ENCODE measurements around the gene MUC6. TPM values are rescaled to one million over a fixed set of nuclear protein-coding genes. Genes with fewer than 3 reads are reported as not detected.

MUC6 gene
- total RNA-seq, 2 experiments from 2014 or later = not detected

GRCh38 chr11:1077033-1077416, 40.5 kb upstream of the MUC6 start:
- H3K4me1 Mint-ChIP-seq = no peaks in the 10 kb centered on the region

DNA sequence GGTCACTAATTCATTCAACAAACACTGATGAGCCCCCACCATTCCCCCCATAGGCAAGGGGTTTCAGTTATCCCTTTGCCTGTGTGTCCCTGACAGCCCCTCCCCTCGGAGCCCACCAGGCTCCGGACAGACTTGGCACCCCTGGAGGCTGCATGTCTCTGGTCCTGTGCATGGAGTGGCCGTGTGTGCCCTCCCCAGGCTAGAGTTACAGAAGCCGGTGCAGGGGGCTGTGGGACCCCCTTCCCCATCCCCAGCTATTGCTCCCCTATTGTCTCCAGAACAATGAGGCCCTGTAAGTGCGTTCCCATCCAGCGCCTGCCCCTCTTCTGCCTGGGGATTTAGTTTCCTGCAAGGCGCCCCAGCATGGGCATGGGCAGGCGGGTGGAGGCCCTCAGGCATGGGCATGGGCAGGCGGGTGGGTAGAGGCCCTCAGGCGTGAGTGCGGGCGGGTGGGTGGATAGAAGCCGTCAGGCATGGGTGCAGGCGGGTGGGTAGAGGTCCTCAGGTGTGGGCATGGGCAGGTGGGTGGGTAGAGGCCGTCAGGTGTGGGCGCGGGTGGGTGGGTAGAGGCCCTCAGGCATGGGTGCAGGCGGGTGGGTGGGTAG, 39.6 kb upstream of the MUC6 start:
- Mint-ChIP-seq H3K36me3 (ENCODE audit: low read depth) (no peaks in the 10 kb centered on the region), H3K9me3 (no peaks in the 10 kb centered on the region), H3K27ac (no peak overlapping the region), H3K4me1 (no peaks in the 10 kb centered on the region), H3K4me3 (no peak overlapping the region), H3K27me3 (no peaks in the 10 kb centered on the region)
- ChIA-PET CTCF (no interaction called here), POLR2A (no interaction called here)
- DNase-seq = no peak

More at GRCh38 chr11:1077033-1077416, 40.5 kb upstream of the MUC6 start:
- no peak overlapping the region for H3K4me3 Mint-ChIP-seq
- no peak for DNase-seq
- no peaks in the 10 kb centered on the region for H3K27me3 Mint-ChIP-seq
- ChIA-PET CTCF (interaction anchor here (0.5 kb wide), 1 partner anchor 429 kb away, joined by 4 read pairs; no protein-coding TSS in a partner anchor), POLR2A (no interaction called here)
- H3K9me3 Mint-ChIP-seq = no peaks in the 10 kb centered on the region
- no peak overlapping the region for H3K27ac Mint-ChIP-seq
- no peaks in the 10 kb centered on the region for H3K36me3 Mint-ChIP-seq (ENCODE audit: low read depth)

DNA sequence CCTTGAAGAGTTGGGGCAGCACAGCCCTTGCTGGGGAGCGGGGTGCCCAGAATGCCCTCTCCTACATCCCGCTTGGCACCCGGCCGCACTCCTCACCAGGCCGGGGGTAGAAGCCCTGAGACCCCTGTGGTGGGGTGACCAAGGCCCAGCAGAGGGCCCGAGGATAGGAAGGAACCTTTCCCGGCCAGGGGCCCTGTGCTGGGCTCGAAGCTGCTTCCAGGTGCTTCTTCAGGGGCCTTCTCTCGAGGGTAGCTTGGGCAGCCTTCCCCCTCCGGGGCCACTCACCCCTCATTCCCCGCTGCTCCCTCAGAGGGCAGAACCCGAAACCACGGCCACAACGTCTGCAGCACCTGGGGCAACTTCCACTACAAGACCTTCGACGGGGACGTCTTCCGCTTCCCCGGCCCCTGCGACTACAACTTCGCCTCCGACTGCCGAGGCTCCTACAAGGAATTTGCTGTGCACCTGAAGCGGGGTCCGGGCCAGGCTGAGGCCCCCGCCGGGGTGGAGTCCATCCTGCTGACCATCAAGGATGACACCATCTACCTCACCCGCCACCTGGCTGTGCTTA, 38.9 kb upstream of the MUC6 start:
- no peak overlapping the region for H3K4me3 Mint-ChIP-seq
- POLR2A ChIA-PET = no interaction called here
- H3K9me3 Mint-ChIP-seq = no peaks in the 10 kb centered on the region
- H3K4me1 Mint-ChIP-seq = no peaks in the 10 kb centered on the region
- CTCF ChIA-PET = no interaction called here
- H3K36me3 Mint-ChIP-seq (ENCODE audit: low read depth) = no peaks in the 10 kb centered on the region
- H3K27ac Mint-ChIP-seq = no peak overlapping the region
- no peak for DNase-seq
- H3K27me3 Mint-ChIP-seq = no peaks in the 10 kb centered on the region

DNA sequence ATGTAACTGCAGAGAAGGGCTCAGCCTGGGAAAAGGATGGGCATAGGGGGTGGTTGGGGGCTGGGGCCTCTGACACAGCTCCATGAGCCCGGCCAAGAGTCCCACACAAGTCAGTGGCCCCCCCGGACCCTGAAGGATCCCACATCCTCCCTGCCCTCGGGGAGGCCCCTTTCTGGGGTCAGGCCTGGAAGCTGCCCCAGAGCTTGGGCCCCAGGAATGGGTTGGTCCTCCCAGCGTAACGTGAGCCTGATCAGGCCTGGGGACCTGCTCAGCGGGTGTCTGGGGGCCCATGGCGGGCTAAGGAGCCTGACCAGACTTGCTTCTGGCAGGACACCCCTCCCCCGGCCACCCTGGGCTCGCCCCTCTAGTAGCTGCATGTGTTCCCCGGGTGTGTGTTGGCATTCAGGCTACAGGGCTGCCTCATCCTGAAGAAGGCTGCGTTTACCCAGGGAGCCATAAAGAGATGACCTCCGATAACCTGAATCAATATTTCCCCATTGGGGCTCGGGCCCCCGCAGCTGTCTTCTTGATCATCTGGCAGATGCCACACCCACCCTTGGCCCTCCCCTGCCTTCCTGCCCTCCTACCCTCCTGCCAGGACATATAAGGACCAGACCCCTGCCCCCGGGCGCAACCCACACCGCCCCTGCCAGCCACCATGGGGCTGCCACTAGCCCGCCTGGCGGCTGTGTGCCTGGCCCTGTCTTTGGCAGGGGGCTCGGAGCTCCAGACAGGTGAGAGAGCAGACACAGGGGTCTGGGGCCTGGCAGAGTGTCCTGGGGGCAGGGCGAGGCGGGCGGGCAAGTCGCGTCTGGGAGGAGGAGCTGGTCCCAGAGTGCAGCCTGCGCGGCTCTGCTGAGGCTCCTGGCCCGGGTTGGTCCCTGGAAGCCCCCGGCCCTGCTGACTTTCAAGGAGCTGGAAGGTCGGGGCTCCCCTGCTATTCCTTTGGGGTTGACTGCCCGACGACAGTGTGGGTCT, 38.0 kb upstream of the MUC6 start, which contains the start of gene MUC2:
Gene MUC2, plus strand, starts transcription at position 631 of the 978 bp plus-strand sequence.
- Mint-ChIP-seq H3K36me3 (ENCODE audit: low read depth) (no peaks in the 10 kb centered on the region), H3K9me3 (no peaks in the 10 kb centered on the region), H3K27ac (no peak within 1 kb of the TSS), H3K4me3 (no peak within 1 kb of the TSS), H3K27me3 (no peaks in the 10 kb centered on the region), H3K4me1 (no peaks in the 10 kb centered on the region)
- POLR2A ChIA-PET = interaction anchor here (0.6 kb wide), 1 partner anchor 225 kb away, joined by 3 read pairs; no protein-coding TSS in a partner anchor
- CTCF ChIA-PET = no interaction called here
- DNase-seq = no peak

GRCh38 chr11:1073851-1074243, 37.3 kb upstream of the MUC6 start:
- Mint-ChIP-seq H3K27me3 (no peaks in the 10 kb centered on the region), H3K9me3 (no peaks in the 10 kb centered on the region), H3K4me3 (no peak overlapping the region), H3K36me3 (ENCODE audit: low read depth) (no peaks in the 10 kb centered on the region), H3K4me1 (no peaks in the 10 kb centered on the region), H3K27ac (no peak overlapping the region)
- ChIA-PET CTCF (no interaction called here), POLR2A (no interaction called here)
- no peak for DNase-seq

DNA sequence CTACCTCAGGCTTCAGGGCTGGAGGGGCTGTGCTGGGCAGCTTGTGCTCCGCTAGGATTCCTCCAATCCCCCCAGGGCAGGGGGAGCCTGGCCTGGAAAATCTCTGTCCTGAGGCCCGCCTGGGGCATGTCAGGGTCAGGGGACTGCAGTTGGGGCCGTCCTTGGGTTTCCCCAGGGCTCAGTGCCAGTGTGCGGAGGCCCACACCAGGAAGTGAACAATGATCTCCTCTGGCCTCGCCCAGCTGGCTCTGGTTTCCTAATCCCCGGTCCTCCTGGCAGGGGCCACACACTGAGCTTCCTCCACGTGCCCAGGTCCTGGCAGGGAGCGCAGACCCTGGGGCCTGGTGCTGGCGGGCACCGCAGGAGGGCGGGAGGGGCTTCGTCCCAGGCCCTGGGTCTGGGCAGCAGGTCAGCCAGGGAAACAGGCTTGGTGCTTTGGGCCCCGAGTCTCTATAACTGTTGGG, 36.8 kb upstream of the MUC6 start:
- H3K27me3 Mint-ChIP-seq = no peaks in the 10 kb centered on the region
- no peak overlapping the region for H3K4me3 Mint-ChIP-seq
- POLR2A ChIA-PET = no interaction called here
- no peaks in the 10 kb centered on the region for H3K4me1 Mint-ChIP-seq
- no peak overlapping the region for H3K27ac Mint-ChIP-seq
- CTCF ChIA-PET = no interaction called here
- no peaks in the 10 kb centered on the region for H3K9me3 Mint-ChIP-seq
- H3K36me3 Mint-ChIP-seq (ENCODE audit: low read depth) = no peaks in the 10 kb centered on the region
- DNase-seq = no peak

DNA sequence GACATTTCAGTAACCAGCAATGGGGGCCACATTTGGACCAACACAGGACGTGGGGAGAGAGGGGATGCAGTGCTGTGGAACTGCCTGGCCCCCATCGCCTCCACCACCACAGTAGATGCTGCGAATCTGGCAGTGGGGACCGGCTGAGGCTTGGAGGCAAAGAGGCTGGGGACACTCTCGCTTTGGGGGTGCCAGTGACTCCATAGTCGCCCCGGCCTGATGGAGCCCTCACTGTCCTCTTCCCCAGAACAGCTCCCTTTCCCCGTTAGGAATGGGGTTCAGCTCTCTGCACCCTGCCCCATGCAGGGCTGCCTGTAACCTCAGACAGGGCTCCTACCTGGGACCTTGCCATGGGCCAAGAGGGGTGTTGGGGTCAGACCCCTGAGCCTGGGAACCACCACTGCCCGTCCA, 36.3 kb upstream of the MUC6 start:
- no peak for DNase-seq
- Mint-ChIP-seq H3K27me3 (no peaks in the 10 kb centered on the region), H3K4me1 (no peaks in the 10 kb centered on the region), H3K9me3 (no peaks in the 10 kb centered on the region), H3K4me3 (no peak overlapping the region), H3K27ac (no peak overlapping the region), H3K36me3 (ENCODE audit: low read depth) (no peaks in the 10 kb centered on the region)
- ChIA-PET POLR2A (no interaction called here), CTCF (no interaction called here)

- POLR2A ChIA-PET = no interaction called here
- Mint-ChIP-seq H3K4me3 (no peak overlapping the region), H3K36me3 (ENCODE audit: low read depth) (no peaks in the 10 kb centered on the region), H3K4me1 (no peaks in the 10 kb centered on the region), H3K9me3 (no peaks in the 10 kb centered on the region), H3K27me3 (no peaks in the 10 kb centered on the region), H3K27ac (no peak overlapping the region)
- CTCF ChIA-PET = no interaction called here
- DNase-seq = no peak
These were observed 35.8 kb upstream of the MUC6 start for GRCh38 chr11:1072116-1072820.

DNA sequence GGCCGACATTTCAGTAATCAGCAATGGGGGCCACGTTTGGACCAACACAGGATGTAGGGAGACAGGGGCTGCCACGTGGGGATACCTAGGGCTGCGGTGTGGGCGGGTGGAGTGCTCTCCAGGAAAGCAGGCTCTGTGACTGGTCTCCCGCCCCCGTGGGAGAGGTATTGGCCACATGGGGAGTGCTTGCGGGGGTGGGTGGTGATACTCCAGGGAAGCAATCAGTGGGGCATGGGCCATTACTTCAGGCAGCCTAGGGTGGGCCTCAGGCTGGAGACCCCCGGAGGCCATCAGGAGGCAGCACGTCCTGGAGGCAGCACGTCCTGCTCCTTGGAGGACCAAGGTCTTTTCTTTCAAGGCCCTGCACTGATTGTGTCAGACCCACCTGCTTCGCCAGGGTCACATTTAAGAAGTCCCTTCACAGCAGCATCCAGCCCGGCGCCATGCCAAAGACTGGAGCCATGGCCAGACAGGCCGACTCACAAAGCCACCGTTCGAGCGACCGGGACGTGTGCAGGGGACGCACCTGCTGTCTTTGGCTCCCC, 35.1 kb upstream of the MUC6 start:
- Mint-ChIP-seq H3K9me3 (no peaks in the 10 kb centered on the region), H3K27me3 (no peaks in the 10 kb centered on the region), H3K36me3 (ENCODE audit: low read depth) (no peaks in the 10 kb centered on the region), H3K27ac (no peak overlapping the region), H3K4me3 (no peak overlapping the region), H3K4me1 (no peaks in the 10 kb centered on the region)
- ChIA-PET POLR2A (no interaction called here), CTCF (no interaction called here)
- DNase-seq = no peak

DNA sequence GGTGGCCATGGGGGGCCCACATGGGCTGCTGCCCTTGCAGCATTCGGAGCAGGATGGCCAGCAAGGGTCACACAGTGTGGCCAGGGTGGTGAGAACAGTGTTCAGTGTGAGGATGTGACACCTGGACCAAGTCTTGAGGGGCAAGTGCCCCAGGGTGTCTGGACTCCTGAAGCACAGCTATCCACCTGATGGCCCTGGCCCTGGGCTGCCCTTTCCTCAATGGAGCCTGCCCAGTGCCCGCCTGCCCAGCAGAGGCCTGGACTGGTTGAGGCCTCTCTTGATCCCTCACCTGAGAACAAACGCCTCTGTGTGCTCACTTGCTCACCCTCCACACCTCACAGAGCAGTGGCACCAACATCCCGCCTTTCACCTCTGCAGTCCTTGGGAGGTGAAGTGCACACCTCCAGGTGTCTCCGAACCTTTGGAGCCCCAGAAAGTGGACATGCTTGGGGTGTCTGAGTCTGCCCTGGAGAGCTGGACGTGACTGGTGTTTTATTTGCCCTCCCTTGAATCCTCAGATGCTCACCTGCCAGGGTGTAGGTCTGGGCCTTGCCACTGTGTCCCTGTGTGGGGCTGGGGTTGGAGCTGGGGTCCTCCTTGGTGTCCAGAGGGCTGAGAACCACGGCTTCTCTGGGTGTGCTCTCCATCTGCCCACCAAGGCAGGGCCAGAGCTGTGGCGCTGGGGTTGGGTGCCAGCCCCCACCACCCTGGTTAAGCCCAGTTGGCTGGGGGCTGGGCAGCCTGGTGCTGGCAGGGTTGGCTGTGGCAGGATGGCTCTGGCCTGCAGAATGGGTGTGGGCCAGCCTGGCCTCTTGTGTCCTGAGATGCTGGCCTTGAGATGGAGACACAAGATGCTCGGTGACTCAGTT, 34.3 kb upstream of the MUC6 start:
- H3K4me3 Mint-ChIP-seq = no peak overlapping the region
- no peak for DNase-seq
- ChIA-PET CTCF (no interaction called here), POLR2A (no interaction called here)
- H3K36me3 Mint-ChIP-seq (ENCODE audit: low read depth) = no peaks in the 10 kb centered on the region
- H3K4me1 Mint-ChIP-seq = no peaks in the 10 kb centered on the region
- H3K27me3 Mint-ChIP-seq = peaks cover 2% of the 10 kb centered on the region
- H3K9me3 Mint-ChIP-seq = no peaks in the 10 kb centered on the region
- no peak overlapping the region for H3K27ac Mint-ChIP-seq

DNA sequence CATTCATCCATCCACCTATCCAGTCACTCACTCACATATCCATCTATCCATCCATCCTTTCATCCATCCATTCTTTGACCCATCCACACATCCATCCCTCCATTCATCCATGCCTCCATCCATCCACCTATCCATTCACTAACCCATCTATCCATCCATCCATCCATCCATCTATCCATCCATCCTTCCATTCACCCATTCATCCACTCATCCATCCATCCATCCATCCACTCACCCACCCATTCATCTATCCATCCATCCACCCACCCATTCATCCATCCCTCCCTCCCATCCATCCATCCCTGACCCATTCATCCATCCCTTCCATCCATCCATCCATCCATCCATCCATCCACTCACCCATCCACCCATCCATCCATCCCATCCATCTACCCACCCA, 33.2 kb upstream of the MUC6 start:
- CTCF ChIA-PET = no interaction called here
- no peaks in the 10 kb centered on the region for H3K9me3 Mint-ChIP-seq
- H3K27ac Mint-ChIP-seq = no peak overlapping the region
- peaks cover 5% of the 10 kb centered on the region for H3K27me3 Mint-ChIP-seq
- no peak for DNase-seq
- POLR2A ChIA-PET = no interaction called here
- H3K4me3 Mint-ChIP-seq = no peak overlapping the region
- no peaks in the 10 kb centered on the region for H3K4me1 Mint-ChIP-seq
- no peaks in the 10 kb centered on the region for H3K36me3 Mint-ChIP-seq (ENCODE audit: low read depth)

- ChIA-PET POLR2A (no interaction called here), CTCF (no interaction called here)
- H3K36me3 Mint-ChIP-seq (ENCODE audit: low read depth) = no peaks in the 10 kb centered on the region
- H3K27ac Mint-ChIP-seq = no peak overlapping the region
- no peaks in the 10 kb centered on the region for H3K9me3 Mint-ChIP-seq
- H3K27me3 Mint-ChIP-seq = peaks cover 5% of the 10 kb centered on the region
- no peak for DNase-seq
- no peak overlapping the region for H3K4me3 Mint-ChIP-seq
- no peaks in the 10 kb centered on the region for H3K4me1 Mint-ChIP-seq
These were observed 31.4 kb upstream of the MUC6 start for GRCh38 chr11:1067812-1068496.

Data from activated CD4-positive, alpha-beta T cell treated with anti-CD3 and anti-CD28 coated beads, Interleukin-2, amount 10 ng/mL, durations not matched to agents 7 days and 5 days (primary cell).